KMS-11 (cell line): ENCODE data around the gene CCDC9.
"Not testable (repeated sequence)": the region's sequence is repeated elsewhere in the genome, so short reads cannot be mapped to it uniquely, and the experiment has no call there.

ENCODE experiments used
- H2AFZ ChIP-seq: fragments of 200-600 bp; sonication (generic); 2 replicates; pipeline ENCODE4 v1.6.1; 2016; ENCODE audit warnings: antibody characterized with exemption, mixed run types, low read depth
- H3K27ac ChIP-seq: fragments of 200-600 bp; sonication (generic); 2 replicates; pipeline ENCODE4 v1.6.1; 2016; ENCODE audit warnings: mild to moderate bottlenecking, mixed run types
- H3K27me3 ChIP-seq: fragments of 200-600 bp; sonication (generic); 2 replicates; pipeline ENCODE4 v1.6.1; 2017; ENCODE audit warnings: mild to moderate bottlenecking, low read depth, mixed run types, moderate library complexity; ENCODE audit not compliant: insufficient read depth
- H3K36me3 ChIP-seq: fragments of 200-600 bp; sonication (generic); 2 replicates; pipeline ENCODE4 v1.6.1; 2017; ENCODE audit warnings: mild to moderate bottlenecking, mixed run types; ENCODE audit not compliant: insufficient read depth
- H3K4me1 ChIP-seq: fragments of 200-600 bp; sonication (generic); 2 replicates; pipeline ENCODE4 v1.6.1; 2016; ENCODE audit warnings: mild to moderate bottlenecking, low read depth, mixed run types; ENCODE audit not compliant: poor library complexity, severe bottlenecking
- H3K4me2 ChIP-seq: fragments of 200-600 bp; sonication (generic); 2 replicates; pipeline ENCODE4 v1.7.0; 2016; ENCODE audit warnings: mild to moderate bottlenecking, mixed run types
- H3K4me3 ChIP-seq: fragments of 200-600 bp; sonication (generic); IDR thresholded peaks from 2 replicates; pipeline ENCODE4 v1.6.1; 2017; ENCODE audit warnings: low read depth, low read length, mixed read lengths; ENCODE audit not compliant: insufficient read depth
- H3K79me2 ChIP-seq: fragments of 200-600 bp; sonication (generic); 2 replicates; pipeline ENCODE4 v1.6.1; 2016; ENCODE audit warnings: low read depth, mixed run types; ENCODE audit not compliant: insufficient read depth
- H3K9ac ChIP-seq: fragments of 200-600 bp; sonication (generic); 2 replicates; pipeline ENCODE4 v1.6.1; 2016; ENCODE audit warnings: mild to moderate bottlenecking, mixed run types
- H4K20me1 ChIP-seq: fragments of 200-600 bp; sonication (generic); 2 replicates; pipeline ENCODE4 v1.6.1; 2016; ENCODE audit warnings: mild to moderate bottlenecking, mixed run types; ENCODE audit not compliant: insufficient read depth
- CTCF ChIP-seq: fragments of 200-600 bp; sonication (generic); conservative IDR thresholded peaks from 2 replicates; pipeline ENCODE4 v1.6.1; 2017; ENCODE audit warnings: low read depth, mild to moderate bottlenecking, antibody characterized with exemption, low read length, moderate library complexity, mixed read lengths

CCDC9 gene

DNA sequence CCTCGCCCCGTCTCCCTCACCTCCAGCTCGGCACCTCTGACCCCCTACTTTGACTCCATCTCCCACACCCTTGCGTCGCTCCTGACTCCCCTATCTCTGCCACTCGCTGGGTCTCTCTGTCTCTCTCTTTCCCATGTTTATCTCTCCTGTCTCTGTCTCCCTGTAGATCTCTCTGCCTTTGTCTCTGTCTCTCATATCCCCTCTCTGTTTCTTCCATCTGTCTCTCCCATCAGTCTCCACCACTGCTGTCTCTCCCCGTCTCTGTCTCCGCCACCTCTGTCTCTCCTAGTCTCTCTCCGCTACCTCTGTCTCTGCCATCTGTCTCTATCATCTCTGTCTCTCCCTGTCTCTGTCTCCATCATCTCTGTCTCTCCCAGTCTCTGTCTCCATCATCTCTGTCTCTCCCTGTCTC, 13.0 kb upstream of the CCDC9 start:
- Histone ChIP-seq H3K36me3 (no peaks in the 10 kb centered on the region), H2AFZ (peak overlapping the region; percentile 98; the same call in 1 of the 2 replicates), H3K27ac (peak overlapping the region; percentile 77), H4K20me1 (no peaks in the 10 kb centered on the region), H3K4me2 (peak overlapping the region; percentile 91), H3K79me2 (no peaks in the 10 kb centered on the region), H3K9ac (peak overlapping the region; percentile 90), H3K4me3 (no peak overlapping the region), H3K4me1 (peaks cover 42% of the 10 kb centered on the region), H3K27me3 (peaks cover 28% of the 10 kb centered on the region)
- no peak for TF ChIP-seq CTCF

DNA sequence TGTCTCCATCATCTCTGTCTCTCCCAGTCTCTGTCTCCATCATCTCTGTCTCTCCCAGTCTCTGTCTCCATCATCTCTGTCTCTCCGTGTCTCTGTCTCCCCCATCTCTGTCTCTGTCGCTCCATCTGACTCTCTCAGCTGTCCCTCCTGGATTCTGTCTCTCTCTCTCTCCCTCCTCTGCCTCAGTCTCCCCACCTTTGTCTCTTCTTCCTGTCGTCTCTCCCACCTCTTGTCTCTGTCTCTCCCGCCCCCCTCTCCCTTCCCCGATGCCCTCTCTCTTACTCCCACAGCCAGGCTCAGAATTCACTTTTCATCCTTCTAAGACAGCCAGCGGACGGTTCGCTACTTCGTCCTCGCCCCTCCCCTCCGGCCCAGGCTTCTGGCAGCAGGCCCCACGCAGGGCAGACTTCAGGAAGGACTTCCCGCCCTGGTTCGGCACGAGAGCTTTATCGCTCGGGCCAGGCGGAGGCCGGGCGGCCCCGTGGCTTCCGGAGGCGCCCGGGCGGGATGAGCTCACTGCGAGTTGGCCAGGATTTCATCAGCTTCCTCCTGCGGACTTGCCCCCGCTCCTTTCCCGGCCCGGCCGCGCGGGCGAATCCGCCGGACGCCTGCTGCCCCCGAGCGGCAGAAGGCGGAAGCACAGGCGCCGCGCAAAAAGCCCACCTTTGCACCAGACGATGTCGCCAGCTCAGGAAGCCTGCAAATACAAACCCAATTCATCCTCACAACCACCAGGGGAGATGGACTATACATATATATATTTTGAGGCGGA, 12.4 kb upstream of the CCDC9 start:
- peaks cover 24% of the 10 kb centered on the region for H3K27me3 ChIP-seq
- no peaks in the 10 kb centered on the region for H3K36me3 ChIP-seq
- peak overlapping the region; percentile 98 for H2AFZ ChIP-seq
- peak overlapping the region; percentile 90 for H3K9ac ChIP-seq
- H3K4me2 ChIP-seq = peak overlapping the region; percentile 91
- no peaks in the 10 kb centered on the region for H3K79me2 ChIP-seq
- peak overlapping the region; percentile 77 for H3K27ac ChIP-seq
- H3K4me3 ChIP-seq = no peak overlapping the region
- no peaks in the 10 kb centered on the region for H4K20me1 ChIP-seq
- TF ChIP-seq CTCF = peak; percentile 90
- H3K4me1 ChIP-seq = peaks cover 42% of the 10 kb centered on the region

GRCh38 chr19:47247308-47247990, 8.9 kb upstream of the CCDC9 start:
- no peak overlapping the region for H3K9ac ChIP-seq
- no peaks in the 10 kb centered on the region for H4K20me1 ChIP-seq
- peak; percentile 96 for TF ChIP-seq CTCF

DNA sequence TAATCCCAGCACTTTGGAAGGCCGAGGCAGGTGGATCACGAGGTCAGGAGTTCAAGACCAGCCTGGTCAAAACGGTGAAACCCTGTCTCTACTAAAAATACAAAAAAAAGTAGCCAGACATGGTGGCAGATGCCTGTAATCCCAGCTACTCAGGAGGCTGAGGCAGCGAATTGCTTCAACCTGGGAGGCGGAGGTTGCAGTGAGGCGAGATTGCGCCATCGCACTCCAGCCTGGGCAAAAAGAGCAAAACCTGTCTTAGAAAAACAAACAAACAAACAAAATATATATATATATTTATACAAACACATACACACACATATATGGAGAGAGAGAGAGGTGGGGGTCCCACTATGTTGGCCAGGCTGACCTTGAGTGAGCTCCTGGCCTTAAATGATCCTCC, 3.3 kb upstream of the CCDC9 start:
- H3K4me3 ChIP-seq, H3K9ac ChIP-seq, H3K27ac ChIP-seq, H3K4me1 ChIP-seq, H3K36me3 ChIP-seq, H3K4me2 ChIP-seq, H3K27me3 ChIP-seq, H3K79me2 ChIP-seq, H4K20me1 ChIP-seq, H2AFZ ChIP-seq: not testable (repeated sequence)

More at GRCh38 chr19:47247308-47247990, 8.9 kb upstream of the CCDC9 start:
- Histone ChIP-seq H3K27me3 (no peaks in the 10 kb centered on the region), H3K4me1 (peaks cover 18% of the 10 kb centered on the region), H2AFZ (no peak overlapping the region), H3K4me2 (no peak overlapping the region), H3K36me3 (no peaks in the 10 kb centered on the region), H3K79me2 (no peaks in the 10 kb centered on the region), H3K27ac (no peak overlapping the region), H3K4me3 (no peak overlapping the region)
